Measurements from ENCODE around the gene SMYD5.

DNA sequence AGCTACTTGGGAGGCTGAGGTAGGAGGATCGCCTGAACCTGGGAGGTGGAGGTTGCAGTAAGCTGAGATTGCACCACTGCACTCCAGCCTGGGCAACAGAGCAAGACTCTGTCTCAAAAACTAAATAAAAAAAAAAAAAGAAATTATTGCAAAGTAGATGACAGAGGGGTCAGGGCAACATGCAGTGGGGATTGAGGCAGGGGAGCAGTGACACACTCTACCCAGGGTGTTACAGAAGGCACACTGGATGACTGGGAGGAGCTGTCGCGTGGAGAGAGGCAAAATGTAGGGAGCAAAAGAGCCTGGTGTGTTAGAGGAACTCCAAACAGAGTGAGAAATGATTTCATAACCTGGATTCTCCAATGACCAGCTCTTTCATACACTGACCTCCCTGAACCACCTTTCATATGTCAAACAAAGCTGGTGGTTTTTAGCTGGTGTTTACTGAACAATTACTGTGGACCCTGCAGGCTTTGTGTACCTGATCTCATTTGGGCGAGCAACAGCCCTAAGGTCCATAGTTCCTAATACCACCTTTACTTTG, 48.1 kb downstream of the SMYD5 start:
- no peak for TF ChIP-seq EZH2 (IDR thresholded peaks at IDR 0.05; ENCODE audit: low read length, unreplicated experiment)
- TF ChIP-seq, protein P1, sequence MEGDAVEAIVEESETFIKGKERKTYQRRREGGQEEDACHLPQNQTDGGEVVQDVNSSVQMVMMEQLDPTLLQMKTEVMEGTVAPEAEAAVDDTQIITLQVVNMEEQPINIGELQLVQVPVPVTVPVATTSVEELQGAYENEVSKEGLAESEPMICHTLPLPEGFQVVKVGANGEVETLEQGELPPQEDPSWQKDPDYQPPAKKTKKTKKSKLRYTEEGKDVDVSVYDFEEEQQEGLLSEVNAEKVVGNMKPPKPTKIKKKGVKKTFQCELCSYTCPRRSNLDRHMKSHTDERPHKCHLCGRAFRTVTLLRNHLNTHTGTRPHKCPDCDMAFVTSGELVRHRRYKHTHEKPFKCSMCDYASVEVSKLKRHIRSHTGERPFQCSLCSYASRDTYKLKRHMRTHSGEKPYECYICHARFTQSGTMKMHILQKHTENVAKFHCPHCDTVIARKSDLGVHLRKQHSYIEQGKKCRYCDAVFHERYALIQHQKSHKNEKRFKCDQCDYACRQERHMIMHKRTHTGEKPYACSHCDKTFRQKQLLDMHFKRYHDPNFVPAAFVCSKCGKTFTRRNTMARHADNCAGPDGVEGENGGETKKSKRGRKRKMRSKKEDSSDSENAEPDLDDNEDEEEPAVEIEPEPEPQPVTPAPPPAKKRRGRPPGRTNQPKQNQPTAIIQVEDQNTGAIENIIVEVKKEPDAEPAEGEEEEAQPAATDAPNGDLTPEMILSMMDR (conservative IDR thresholded peaks at IDR 0.05; ENCODE audit: low read depth, low read length): no peak
- no peak for TF ChIP-seq EZH2phosphoT487 (IDR thresholded peaks at IDR 0.05; ENCODE audit: borderline replicate concordance, low read length)
